ENCODE measurements around the gene USP6.
"Not testable (repeated sequence)": the region's sequence is repeated elsewhere in the genome, so short reads cannot be mapped to it uniquely, and the experiment has no call there.

USP6 gene

DNA sequence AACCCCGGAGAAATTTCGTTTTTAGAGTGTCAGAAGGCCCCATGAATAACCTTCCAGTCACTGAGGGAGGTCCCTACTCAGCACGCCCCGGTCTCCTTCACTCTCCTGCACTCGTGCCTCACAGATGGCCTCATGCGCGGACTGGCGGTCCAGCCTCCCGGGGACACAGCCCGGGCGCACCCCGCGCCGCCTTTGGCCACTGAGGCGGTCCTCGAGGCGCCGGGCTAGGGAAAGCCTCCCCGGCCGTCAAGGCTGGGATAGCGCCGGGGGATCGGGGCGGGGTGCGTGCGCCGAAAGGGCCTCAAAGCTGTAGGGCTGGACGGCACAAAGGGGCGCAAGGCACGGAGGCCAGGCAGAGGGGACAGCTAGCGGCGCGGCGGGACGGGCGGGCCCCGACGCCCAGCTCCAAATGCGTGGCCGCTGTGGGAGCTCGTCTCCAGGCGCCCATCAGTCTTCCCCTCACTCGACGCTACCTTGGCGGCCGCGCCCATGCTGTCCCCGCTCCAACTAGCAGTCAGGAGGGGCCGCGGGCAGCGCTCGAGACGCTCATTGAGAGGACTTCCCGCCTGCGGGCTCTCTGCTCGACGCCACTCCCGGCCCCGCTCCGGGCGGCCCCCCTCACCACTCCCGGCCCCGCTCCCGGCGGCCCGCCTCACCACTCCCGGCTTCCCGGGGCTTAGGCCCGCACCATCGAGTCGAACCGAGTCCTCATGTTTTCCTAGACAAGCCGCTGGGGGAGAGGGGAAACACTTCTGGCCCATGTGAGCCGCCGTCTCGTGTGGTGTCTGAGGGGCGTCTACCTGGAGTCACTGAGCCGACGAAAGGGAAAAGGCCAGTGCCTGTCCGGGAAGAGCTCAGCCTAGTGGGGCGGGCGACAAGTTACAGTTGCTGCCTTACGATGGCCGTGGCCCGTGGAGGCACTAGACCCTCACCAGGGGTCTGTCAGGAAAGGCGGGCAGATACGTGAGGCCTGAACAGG lies at the start of gene USP6:
USP6 (plus strand) TSS at position 360 of the 979 bp plus-strand sequence. CDS start 14,336 bp downstream, outside the sequence.
- no peak for DNase-seq (ENCODE audit: low read depth)
- TF ChIP-seq, protein P1, sequence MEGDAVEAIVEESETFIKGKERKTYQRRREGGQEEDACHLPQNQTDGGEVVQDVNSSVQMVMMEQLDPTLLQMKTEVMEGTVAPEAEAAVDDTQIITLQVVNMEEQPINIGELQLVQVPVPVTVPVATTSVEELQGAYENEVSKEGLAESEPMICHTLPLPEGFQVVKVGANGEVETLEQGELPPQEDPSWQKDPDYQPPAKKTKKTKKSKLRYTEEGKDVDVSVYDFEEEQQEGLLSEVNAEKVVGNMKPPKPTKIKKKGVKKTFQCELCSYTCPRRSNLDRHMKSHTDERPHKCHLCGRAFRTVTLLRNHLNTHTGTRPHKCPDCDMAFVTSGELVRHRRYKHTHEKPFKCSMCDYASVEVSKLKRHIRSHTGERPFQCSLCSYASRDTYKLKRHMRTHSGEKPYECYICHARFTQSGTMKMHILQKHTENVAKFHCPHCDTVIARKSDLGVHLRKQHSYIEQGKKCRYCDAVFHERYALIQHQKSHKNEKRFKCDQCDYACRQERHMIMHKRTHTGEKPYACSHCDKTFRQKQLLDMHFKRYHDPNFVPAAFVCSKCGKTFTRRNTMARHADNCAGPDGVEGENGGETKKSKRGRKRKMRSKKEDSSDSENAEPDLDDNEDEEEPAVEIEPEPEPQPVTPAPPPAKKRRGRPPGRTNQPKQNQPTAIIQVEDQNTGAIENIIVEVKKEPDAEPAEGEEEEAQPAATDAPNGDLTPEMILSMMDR (IDR thresholded peaks at IDR 0.05; ENCODE audit: control insufficient read depth, insufficient read depth, low read depth, low read length, missing control alignments) = no peak
- no peak within 1 kb of the TSS; the same call in 1 of the 2 replicates for H3K4me3 ChIP-seq (ENCODE audit: control insufficient read depth, low read depth, low read length)

DNA sequence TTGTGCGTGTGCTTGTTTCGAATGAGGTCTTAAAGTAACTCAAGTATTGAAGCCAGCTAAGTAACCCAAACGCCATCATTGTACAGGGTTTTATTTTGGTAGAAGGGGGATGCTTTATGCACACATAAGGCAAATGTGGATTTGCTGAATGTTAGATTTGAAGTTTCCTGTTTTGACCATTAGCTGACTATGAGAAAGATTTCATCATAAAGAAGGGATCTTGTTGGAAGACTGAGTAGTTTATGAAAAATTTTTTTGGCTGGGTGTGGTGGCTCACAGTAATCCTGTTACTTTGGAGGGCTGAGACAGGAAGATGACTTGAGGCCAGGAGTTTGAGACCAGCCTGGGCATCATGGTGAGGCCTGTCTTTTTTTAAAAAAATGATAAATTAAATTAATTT lies 47.6 kb upstream of the USP6 start:
- TF ChIP-seq, protein P1 (IDR thresholded peaks at IDR 0.05; ENCODE audit: control insufficient read depth, insufficient read depth, low read depth, low read length, missing control alignments) = no peak
- H3K4me3 ChIP-seq (ENCODE audit: control insufficient read depth, low read depth, low read length) = no peak overlapping the region
- no peak for DNase-seq (ENCODE audit: low read depth)

DNA sequence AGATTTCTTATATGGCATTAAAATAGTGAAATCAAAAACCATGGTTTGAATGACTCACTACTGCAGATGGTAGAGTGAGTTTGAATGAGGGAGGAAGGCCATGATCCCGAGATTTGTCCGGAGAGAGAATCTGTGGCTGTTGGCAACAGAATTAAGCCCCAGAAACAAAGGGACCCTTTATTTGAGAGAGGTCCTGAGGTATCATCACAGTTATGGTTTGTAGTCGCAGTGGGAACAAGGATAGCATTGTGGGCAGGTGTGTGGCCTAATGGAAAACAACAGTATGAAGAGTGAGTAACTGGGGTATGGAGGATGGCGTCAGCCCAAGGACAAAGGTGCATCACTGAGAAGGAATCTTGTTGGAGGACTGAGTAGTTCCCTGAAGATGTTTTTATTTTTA lies 46.1 kb upstream of the USP6 start:
- H3K4me3 ChIP-seq (ENCODE audit: control insufficient read depth, low read depth, low read length) = no peak overlapping the region
- DNase-seq (ENCODE audit: low read depth) = no peak
- TF ChIP-seq, protein P1 (IDR thresholded peaks at IDR 0.05; ENCODE audit: control insufficient read depth, insufficient read depth, low read depth, low read length, missing control alignments) = no peak

DNA sequence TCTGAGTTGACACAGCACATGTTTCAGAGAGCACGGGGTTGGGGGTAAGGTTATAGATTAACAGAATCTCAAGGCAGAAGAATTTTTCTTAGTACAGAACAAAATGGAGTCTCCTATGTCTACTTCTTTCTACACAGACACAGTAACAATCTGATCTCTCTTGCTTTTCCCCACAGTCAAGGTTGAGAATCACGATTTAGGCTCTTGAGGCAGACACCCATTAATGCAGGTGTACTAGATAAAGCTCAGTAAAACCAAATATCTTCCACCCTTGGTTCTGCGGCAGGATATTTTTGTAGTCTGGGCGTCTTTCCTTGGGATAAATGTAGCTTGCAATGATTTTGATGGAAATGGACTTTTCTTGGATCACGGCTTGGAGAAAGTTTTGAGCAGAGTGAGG lies 40.4 kb upstream of the USP6 start:
- DNase-seq (ENCODE audit: low read depth); H3K4me3 ChIP-seq (ENCODE audit: control insufficient read depth, low read depth, low read length): not testable (repeated sequence)

DNA sequence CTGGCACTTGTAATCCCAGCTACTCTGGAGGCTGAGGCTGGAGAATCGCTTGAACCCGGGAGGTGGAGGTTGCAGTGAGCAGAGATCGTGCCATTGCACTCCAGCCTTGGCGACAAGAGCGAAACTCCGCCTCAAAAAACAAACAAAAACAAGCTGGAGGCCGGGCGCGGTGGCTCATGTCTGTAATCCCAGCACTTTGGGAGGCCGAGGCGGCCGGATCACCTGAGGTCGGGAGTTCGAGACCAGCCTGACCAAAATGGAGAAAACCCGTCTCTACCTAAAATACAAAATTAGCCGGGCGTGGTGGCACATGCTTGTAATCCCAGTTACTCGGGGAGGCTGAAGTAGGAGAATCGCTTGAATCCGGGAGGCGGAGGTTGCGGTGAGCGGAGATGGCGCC lies 38.6 kb upstream of the USP6 start:
- not testable (repeated sequence) for H3K4me3 ChIP-seq (ENCODE audit: control insufficient read depth, low read depth, low read length); DNase-seq (ENCODE audit: low read depth)

DNA sequence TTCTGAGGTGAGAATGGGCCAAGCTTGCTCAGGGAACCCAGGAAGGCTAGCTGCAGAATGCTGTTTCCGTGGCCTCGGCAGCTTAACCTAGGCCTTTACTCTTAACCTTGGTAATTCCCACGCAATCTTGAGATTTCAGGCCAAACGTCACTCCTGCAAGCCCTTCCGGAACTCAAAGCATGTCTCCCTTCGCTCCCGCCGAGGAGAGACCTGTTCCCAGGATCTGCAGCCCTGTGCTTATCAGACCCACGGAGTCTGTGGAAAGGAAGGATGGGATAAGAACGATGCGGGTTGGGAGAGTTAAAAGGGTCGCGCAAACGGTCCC lies 38.1 kb upstream of the USP6 start:
- DNase-seq (ENCODE audit: low read depth) = no peak
- H3K4me3 ChIP-seq (ENCODE audit: control insufficient read depth, low read depth, low read length) = peak overlapping the region; percentile 86
- TF ChIP-seq, protein P1 (IDR thresholded peaks at IDR 0.05; ENCODE audit: control insufficient read depth, insufficient read depth, low read depth, low read length, missing control alignments) = no peak

DNA sequence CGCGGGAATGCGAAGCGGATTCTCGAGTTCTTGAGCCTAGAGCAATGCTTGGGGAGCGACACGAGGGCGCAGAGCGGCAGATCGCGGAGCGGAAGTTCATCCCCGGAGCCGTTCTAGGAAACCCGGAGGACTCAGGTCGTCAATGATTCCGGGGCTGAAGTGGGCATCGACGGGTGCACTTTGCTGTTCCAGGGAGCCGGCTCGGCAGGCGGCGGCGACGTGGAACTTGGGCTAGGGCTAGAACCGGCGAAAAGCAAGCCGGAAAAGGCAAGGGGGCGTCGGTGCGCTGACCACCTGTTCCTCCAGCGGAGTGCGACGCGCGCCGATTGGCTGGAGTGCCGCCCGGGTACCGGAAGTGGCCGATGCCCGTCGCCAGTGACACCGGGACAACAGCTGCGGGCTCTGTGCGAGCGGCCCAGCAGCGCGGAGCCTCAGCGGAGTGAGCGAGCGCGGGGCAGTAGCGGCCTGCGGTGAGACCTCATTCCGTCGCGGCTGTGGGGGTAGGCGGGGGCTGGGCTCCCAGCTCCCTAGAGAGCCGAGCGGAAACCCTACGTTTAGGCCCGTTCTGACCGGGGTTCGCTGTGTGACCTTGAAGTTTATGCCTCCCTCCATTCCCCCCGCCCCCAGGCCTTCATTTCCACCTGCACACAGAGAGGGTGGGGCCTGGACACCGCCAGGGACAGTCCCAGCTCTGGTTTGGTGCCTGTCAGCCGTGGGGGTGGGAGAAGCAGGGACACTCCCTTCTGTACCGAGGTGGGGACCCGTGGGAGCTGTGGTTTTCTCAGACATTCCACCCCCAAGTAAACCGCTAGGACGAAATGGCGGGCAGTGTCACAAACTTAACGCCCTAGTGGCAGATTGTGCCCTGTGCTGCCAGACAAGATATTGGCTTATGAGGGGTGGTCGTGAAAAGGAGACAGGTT lies 37.5 kb upstream of the USP6 start, which contains the start of gene ZFP3:
ZFP3 (plus strand) TSS at position 362 of the 923 bp plus-strand sequence. CDS start 13,038 bp downstream, outside the sequence.
- TF ChIP-seq, protein P1 (IDR thresholded peaks at IDR 0.05; ENCODE audit: control insufficient read depth, insufficient read depth, low read depth, low read length, missing control alignments) = no peak
- peak; percentile 40 for DNase-seq (ENCODE audit: low read depth)
- peak within 1 kb of the TSS; percentile 86 for H3K4me3 ChIP-seq (ENCODE audit: control insufficient read depth, low read depth, low read length)

Measured in AG09309 (cell line).